Measurements from ENCODE around the gene S100B. TPM values are rescaled to one million over a fixed set of nuclear protein-coding genes. Genes with fewer than 3 reads are reported as not detected.

Gene S100B
- total and polyA plus RNA-seq, 12 donors, result 0.48 to 39.3 (median 8.3) TPM

GRCh38 chr21:46637952-46638746 lies 33.3 kb upstream of the S100B start:
- peak overlapping the region in 1 of 4 donors; percentile 17 for H3K4me3 ChIP-seq
- TF ChIP-seq CTCF (IDR thresholded peaks at IDR 0.05) (no peak), POLR2A (IDR thresholded peaks at IDR 0.05) (no peak)

GRCh38 chr21:46636550-46637285 lies 31.8 kb upstream of the S100B start:
- WGBS, 4 donors, result 69 to 80% (median 78%) methylated on average over 7 of the region's 7 CpGs
- Histone ChIP-seq H3K27me3 (no peaks in the 10 kb centered on the region), H3K4me3 (peak overlapping the region in 1 of 4 donors; percentile 93), H3K4me1 (replicated peaks in 1 of 2) (peaks cover 10 to 33% of the 10 kb centered on the region in 2 donors), H3K36me3 (replicated peaks in 1 of 2) (peaks cover 0 to 10% of the 10 kb centered on the region in 2 donors), H3K27ac (peak overlapping the region in 1 of 5 donors; percentile 98), H3K9me3 (replicated peaks in 1 of 3) (no peaks in the 10 kb centered on the region)
- DNase-seq, result no peak
- TF ChIP-seq CTCF (IDR thresholded peaks at IDR 0.05) (no peak), POLR2A (IDR thresholded peaks at IDR 0.05) (no peak)
- intact Hi-C loops (cut with DNase I), result no loop called here

More at GRCh38 chr21:46637952-46638746, 33.3 kb upstream of the S100B start:
- intact Hi-C loops (cut with DNase I), result no loop called here
- no peaks in the 10 kb centered on the region for H3K9me3 ChIP-seq (replicated peaks in 1 of 3)
- no peaks in the 10 kb centered on the region for H3K27me3 ChIP-seq
- no peak overlapping the region for H3K27ac ChIP-seq
- WGBS, 4 donors, result 65 to 75% (median 67%) methylated on average over 3 of the region's 3 CpGs
- peaks cover 10 to 33% of the 10 kb centered on the region in 2 donors for H3K4me1 ChIP-seq (replicated peaks in 1 of 2)
- DNase-seq, result no peak
- peaks cover 0 to 13% of the 10 kb centered on the region in 2 donors for H3K36me3 ChIP-seq (replicated peaks in 1 of 2)

GRCh38 chr21:46636181-46636512 lies 31.3 kb upstream of the S100B start:
- no peaks in the 10 kb centered on the region for H3K9me3 ChIP-seq (replicated peaks in 1 of 3)
- DNase-seq, result no peak
- intact Hi-C loops (cut with DNase I), result no loop called here
- peak overlapping the region; percentile 91 to 100 (median 97) for H3K27ac ChIP-seq
- 4 to 8% (median 4%) methylated on average over 8 of the region's 8 CpGs for WGBS, 4 donors
- no peaks in the 10 kb centered on the region for H3K27me3 ChIP-seq
- TF ChIP-seq CTCF (IDR thresholded peaks at IDR 0.05), result no peak
- TF ChIP-seq POLR2A (IDR thresholded peaks at IDR 0.05), result no peak
- peaks cover 0 to 4% of the 10 kb centered on the region in 2 donors for H3K36me3 ChIP-seq (replicated peaks in 1 of 2)
- peak overlapping the region; percentile 14 to 93 (median 46) for H3K4me3 ChIP-seq
- peaks cover 10 to 33% of the 10 kb centered on the region in 2 donors for H3K4me1 ChIP-seq (replicated peaks in 1 of 2)
